ENCODE data around the gene GLYATL1. TPM values are rescaled to one million over a fixed set of nuclear protein-coding genes. Genes with fewer than 3 reads are reported as not detected.
A peak's percentile ranks its signal among the peaks of the same experiment; 100 is the strongest.

GLYATL1 gene
- total RNA-seq, 3 donors from 2014 or later = 0.19 TPM; not detected in 2

- Histone ChIP-seq H3K36me3 (ENCODE audit: low read depth) (no peaks in the 10 kb centered on the region), H3K9me3 (peaks cover 10% of the 10 kb centered on the region), H3K4me1 (ENCODE audit: low read depth) (peaks cover 16% of the 10 kb centered on the region), H3K4me3 (no peak overlapping the region)
- DNase-seq (peak in 1 of 3 donors; percentile 31), ATAC-seq (peak; percentile 75)
- no peak for TF ChIP-seq CTCF (IDR thresholded peaks at IDR 0.05)
- intact Hi-C loops (cut with DNase I, micrococcal nuclease) = no loop called here
Measured at GRCh38 chr11:58921778-58922390, 17.4 kb upstream of the GLYATL1 start.

GRCh38 chr11:58922479-58922878 is 16.8 kb upstream of the GLYATL1 start:
- intact Hi-C loops (cut with DNase I, micrococcal nuclease) = no loop called here
- Histone ChIP-seq H3K4me1 (ENCODE audit: low read depth) (peaks cover 18% of the 10 kb centered on the region), H3K4me3 (no peak overlapping the region), H3K9me3 (peaks cover 4% of the 10 kb centered on the region), H3K36me3 (ENCODE audit: low read depth) (no peaks in the 10 kb centered on the region)
- ATAC-seq = peak; percentile 4
- no peak for DNase-seq
- no peak for TF ChIP-seq CTCF (IDR thresholded peaks at IDR 0.05)

GRCh38 chr11:58923300-58923788 is 15.9 kb upstream of the GLYATL1 start:
- Histone ChIP-seq H3K4me3 (no peak overlapping the region), H3K4me1 (ENCODE audit: low read depth) (peaks cover 25% of the 10 kb centered on the region), H3K9me3 (no peaks in the 10 kb centered on the region), H3K36me3 (ENCODE audit: low read depth) (no peaks in the 10 kb centered on the region)
- intact Hi-C loops (cut with DNase I, micrococcal nuclease) = no loop called here
- DNase-seq = peak in 1 of 3 donors; percentile 20
- no peak for TF ChIP-seq CTCF (IDR thresholded peaks at IDR 0.05)
- peak; percentile 64 for ATAC-seq

- ATAC-seq (no peak), DNase-seq (no peak)
- Histone ChIP-seq H3K36me3 (ENCODE audit: low read depth) (no peaks in the 10 kb centered on the region), H3K4me3 (no peak overlapping the region), H3K9me3 (no peaks in the 10 kb centered on the region), H3K4me1 (ENCODE audit: low read depth) (peaks cover 29% of the 10 kb centered on the region)
- TF ChIP-seq CTCF (IDR thresholded peaks at IDR 0.05) = no peak
- intact Hi-C loops (cut with DNase I, micrococcal nuclease) = no loop called here
Measured at GRCh38 chr11:58924230-58924629, 15.1 kb upstream of the GLYATL1 start.

GRCh38 chr11:58926251-58926650 is 13.0 kb upstream of the GLYATL1 start:
- intact Hi-C loops (cut with DNase I, micrococcal nuclease) = no loop called here
- Histone ChIP-seq H3K36me3 (ENCODE audit: low read depth) (no peaks in the 10 kb centered on the region), H3K9me3 (no peaks in the 10 kb centered on the region), H3K4me1 (ENCODE audit: low read depth) (peaks cover 29% of the 10 kb centered on the region), H3K4me3 (no peak overlapping the region)
- no peak for TF ChIP-seq CTCF (IDR thresholded peaks at IDR 0.05)
- ATAC-seq = peak; percentile 54
- no peak for DNase-seq
